ENCODE measurements around the gene GTPBP4.

GRCh38 chr10:1044964-1045363 is 56.7 kb downstream of the GTPBP4 start:
- TF ChIP-seq POLR2A (IDR thresholded peaks at IDR 0.05) (no peak), CTCF (IDR thresholded peaks at IDR 0.05) (no peak)
